Activated effector memory CD4-positive, alpha-beta T cell treated with Interleukin-2 at 50 U/mL for 16 hours (primary cell): ENCODE data around the gene JMJD7.
A peak's percentile ranks its signal among the peaks of the same experiment; 100 is the strongest.

Source experiments
- DNase-seq: peaks from one replicate; pipeline ENCODE4 v3.0.0-alpha.2; 2020

The JMJD7 gene

DNA sequence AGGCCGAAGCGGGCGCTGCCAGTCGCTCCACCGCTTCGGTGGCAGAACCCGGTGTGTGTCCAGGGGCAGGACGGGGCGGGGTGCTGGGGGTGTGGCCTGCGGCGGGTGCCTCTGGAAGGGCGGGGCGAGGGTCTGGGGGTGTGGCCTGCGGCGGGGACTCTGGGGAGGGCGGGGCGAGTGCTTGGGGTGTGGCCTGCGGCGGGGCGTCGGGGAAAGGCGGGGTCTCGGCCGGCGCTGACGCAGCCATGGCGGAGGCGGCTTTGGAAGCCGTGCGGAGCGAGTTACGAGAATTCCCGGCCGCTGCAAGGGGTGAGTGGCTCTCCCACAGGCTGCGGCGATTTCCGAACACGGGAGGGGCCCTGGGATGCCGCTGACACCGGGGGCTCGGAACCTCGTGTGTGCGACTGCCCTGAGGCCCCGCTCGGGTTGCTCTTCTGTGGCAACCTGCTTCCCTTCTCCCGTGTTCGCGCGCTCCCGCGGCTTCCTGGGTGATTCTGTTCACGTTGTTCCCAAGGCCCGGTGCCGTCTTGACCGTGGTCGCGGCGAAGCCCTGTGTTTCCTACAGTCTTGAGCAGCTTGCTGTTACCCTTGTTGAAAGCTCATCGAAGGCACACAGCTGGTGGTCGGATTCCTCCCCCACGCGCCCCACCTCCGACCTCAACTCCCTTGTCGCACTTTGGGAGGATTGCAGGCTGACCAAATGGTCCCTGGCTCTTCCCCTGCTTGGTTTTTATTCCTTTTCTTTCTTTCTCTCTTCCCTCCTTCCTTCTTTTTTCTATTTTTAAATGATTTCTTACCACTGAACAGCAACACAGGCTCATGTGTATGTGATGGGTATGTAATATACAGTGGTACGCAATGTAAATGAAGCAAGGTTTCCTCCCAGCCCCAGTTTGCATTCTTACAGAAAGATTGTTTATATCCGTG lies at the start of gene JMJD7:
Gene JMJD7 (plus strand): TSS at position 213 of the 927 bp plus-strand sequence. CDS start 33 bp downstream, at position 246.
- peak; percentile 91 for DNase-seq

DNA sequence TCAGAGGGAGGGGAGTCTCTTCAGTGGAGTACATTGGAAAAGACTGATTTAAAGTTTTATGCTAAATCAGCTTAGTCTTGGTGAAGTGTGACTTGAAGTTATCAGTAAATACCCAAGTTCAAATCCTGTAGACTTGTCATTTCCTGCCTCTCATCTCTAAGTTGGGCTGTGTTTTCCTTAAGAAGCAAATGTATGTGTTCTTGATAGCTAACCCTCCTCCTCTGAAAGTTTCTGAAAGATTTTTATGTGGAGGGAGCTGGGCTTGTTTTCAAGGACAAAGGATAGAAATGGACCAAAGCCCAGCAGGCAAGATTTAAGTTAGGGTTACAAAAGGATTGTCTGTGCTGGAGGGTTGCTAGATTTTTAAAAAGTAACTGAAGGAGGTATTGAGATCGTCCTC lies 49.4 kb upstream of the JMJD7 start:
- DNase-seq: no peak

DNA sequence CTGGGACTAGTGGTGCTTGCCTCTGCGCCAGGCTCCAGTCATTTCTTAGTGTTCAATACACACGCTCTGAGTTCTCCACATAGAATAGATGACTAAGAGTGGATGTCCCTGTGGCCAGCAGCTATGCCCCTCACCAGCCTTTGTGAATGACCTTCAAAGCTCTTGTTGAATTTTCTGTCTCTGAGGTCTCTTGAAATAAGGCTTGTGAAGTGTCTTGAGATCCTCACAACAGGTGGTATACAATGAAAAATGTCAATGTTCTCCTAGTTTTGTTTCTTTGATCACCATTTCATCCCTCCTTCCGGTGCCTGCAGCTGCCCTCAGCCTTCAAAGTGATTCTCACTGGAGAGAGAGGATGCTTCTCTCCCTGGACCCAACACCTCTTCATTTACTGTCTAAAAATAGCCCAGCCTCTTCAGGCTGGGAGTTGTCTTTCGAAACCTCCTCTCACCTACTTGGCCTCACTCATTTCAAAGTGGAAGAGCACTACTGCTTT lies 48.2 kb upstream of the JMJD7 start:
- DNase-seq: no peak

DNA sequence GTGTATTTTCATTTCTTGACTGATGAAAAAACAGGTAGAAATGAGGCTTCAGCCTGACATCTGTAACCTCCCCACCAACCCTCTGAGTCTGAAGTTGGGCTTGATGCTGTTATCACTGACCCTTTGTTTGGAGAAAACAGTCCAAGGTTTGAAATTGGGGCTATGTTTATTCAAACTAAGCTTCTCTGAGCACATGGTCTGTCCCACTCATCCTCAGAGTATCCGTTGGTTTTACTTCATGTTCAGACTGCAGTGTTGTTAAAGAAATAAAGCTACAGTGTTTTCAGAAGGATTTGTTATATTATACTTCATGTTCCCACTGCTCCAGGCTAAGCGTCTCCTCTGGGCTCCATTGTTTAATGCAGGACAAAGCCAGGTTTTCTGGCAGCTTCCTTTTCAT lies 47.6 kb upstream of the JMJD7 start:
- DNase-seq: no peak

DNA sequence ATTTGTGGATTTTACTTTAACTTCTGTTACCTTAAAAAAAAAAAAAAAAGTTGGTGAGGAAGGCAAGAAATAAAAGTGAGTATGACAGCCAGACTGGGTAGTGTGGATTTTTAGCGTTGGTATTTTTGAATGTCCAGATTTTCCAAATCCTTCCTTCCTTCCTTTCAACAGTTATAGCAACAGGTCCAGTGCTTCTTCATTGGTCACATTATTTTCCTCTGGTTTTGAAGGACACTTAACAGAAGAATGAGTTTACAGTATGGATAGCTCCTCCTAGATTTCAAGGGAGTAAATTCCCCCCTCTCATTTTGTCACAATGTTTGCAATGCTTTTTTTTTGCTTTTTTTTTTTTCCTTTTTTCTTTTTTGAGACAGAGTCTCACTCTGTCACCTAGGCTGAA lies 47.2 kb upstream of the JMJD7 start:
- DNase-seq: no peak

DNA sequence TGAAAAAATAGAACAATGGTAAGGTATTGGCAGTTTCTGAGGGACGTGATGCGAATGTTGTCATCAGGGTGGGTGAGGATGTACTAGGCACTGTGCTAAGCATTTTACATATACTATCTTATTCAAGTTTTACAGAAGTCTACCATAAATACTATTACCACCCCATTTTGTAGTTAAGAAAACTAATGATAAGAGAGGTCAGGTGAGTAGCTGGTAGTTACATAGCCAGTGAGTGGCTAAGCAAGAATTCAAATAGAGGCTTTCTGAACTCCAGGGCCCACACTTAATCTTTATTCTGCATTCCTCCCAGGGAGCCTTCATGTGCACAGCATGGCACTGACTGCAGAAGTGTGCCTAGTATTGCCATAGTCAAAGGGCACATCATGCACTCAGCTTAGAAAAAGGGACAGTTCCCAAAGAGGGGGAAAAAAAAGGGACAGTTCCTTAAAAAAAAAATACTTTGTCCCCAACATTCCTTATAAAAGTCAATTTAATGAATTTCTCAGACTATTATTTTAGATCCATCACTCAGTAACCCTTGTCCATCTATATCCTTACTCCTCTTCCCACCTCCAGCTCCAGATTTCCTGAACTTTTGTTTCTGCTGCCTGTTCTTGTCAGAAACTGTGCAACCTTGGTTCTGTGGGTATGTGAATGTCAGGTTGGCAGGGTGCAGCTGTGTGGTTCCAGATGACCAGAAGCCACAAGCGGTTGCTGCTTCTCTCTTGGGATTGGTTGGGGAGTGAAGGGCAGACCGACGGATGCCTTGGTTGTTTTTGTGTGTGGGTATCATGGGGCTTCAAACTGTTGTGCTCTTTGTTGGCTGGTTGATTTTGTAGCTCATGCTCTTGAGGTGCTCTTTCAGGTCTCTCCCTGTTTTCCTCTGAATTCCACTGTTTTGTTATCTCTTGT lies 45.3 kb upstream of the JMJD7 start:
- DNase-seq: no peak

DNA sequence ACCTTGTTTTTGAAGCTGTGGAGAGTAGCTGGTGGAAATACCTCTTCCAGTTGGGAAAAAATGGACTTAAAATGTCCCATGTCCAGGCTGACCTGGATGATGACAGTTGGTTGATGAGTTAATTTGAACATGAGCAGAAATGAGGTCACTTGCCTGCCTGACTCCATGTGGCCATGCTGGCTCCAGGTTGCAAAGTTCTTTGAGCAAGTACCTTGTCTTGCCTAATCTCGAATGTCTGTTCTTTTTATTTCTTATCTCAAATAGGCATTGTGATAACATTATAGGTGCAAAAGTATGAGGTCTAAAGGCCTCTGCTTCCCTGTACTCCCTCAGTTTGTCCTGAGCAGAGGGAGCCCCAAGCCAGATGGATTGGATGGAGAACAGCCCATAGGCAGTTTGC lies 44.6 kb upstream of the JMJD7 start:
- no peak for DNase-seq

DNA sequence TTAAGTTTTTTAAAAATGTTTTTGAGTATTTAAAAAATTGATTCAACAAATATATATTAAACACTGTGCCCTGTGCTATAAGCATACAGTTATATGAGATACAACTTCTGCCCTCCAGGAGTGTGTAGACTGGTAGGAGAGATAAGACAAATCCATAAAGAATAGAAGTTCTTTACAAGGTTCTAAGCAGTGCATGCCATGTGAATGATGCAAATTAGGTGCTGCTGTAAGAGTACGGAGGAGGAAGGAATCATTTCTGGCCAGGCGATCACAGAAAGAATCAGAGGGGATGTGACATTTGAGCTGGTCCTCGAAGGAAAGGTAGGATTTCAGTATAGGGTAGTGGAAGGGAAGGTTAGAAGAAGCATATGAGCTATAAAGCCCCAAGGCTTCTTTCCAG lies 39.6 kb upstream of the JMJD7 start:
- DNase-seq: no peak

DNA sequence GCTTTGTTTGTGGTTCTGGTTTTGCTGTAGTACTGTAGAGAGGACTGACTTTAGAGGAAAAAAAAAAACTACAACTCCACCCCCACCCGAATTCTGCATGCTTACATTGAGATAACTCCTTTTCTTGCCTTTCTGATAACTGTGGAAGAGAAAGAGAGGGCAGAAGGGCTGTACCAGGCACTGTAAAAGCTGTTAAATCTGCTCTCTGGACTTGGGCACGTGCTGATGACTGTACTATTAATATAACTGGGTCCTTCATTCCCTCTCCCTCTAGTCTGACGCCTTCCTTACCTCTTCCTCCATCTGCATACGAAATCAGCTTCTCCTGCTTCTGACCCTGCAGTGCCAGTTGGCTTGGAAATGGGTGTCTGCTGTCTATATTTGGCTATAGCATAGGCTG lies 38.7 kb upstream of the JMJD7 start:
- no peak for DNase-seq

DNA sequence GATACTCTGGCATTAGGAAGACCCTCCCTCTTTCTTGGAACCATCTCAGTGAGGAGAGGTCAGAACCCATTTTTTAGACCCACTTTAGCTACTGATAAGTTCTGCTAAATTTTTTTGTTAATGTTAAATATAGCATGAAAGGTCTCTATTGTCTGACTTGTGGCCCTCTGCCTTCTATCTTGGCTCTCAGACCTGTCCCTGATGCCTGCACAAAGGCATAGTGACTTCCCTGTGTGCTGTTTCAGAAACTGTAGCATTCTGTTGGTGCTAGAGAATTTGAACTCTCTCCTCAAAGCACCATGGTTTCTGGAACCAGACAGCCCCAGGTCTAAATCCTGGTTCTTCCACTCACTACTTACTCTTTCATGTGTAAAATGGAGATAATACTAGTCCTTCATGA lies 38.2 kb upstream of the JMJD7 start:
- DNase-seq: no peak

DNA sequence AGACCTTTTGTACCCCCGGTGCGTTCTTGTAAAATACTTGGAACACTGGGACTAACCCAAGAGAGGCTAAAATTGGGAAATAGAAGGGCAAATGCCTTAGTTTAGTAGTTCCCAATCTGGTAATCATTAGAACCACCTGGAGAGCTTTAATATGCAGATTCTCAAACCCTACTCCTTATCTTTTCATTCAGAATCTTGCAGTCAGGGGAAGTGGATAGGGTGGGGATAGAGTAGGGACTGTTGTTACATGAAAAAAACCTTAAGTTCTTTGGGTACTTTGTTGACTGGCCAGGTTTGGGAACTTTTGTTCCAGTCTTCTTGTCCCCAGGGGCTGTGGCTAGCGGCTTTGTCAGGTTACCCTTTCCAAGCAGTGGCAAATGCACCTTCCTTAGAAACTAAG lies 37.7 kb upstream of the JMJD7 start:
- no peak for DNase-seq

DNA sequence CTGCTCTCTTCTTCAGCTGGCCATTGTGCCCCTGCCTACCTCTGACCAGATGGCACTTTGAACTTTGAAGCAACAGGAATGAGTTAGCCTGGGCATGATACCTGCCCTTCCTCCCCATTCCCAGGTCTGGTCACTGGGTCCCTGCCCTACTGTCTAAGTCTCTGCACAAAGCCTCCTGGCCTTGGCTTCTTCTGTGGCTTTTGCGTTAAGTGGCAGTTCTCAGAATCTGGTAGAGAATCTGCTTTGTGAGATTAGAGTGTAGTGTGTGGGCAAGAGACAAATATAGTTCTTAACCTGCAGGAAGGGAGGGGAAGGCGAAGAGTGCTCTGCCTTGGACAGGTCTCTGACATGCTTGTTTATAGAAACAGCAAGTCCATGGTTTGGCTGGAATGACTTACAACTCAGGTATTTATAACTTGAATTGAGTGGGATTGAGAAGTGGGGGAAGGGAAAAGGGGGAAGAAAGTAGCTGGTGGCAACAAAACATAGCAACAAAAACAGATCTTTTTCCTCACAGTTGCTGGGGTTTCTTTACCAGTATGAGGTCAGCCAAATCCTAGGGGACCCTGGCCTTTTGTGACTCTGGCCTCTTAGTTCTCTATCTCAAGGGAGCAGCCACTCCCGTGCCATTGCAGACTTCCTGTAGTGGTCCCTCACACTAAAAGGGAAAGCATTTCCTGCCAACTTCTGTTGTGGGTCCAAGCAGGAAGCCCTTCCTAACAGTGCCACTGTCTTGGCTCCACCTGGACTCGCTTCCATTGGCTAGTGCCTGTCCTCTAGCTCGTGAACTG lies 36.9 kb upstream of the JMJD7 start:
- no peak for DNase-seq

DNA sequence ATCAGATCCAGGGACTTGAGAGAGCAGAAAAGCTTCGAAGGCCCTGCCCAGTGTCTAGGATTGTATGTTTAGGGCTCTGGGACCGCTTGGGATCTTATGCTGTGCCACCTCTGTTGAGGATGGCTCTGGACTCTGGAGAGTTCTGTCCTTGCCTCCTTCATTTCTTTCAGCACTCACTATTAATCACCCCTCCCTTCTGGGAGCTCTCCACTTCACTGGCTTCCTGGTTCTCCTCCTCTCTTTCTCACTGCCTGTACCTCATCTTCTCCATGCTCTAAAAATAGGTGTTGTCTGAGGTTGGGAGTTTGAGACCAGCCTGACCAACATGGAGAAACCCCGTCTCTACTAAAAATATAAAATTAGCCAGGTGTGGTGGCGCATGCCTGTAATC lies 36.4 kb upstream of the JMJD7 start:
- DNase-seq: no peak

DNA sequence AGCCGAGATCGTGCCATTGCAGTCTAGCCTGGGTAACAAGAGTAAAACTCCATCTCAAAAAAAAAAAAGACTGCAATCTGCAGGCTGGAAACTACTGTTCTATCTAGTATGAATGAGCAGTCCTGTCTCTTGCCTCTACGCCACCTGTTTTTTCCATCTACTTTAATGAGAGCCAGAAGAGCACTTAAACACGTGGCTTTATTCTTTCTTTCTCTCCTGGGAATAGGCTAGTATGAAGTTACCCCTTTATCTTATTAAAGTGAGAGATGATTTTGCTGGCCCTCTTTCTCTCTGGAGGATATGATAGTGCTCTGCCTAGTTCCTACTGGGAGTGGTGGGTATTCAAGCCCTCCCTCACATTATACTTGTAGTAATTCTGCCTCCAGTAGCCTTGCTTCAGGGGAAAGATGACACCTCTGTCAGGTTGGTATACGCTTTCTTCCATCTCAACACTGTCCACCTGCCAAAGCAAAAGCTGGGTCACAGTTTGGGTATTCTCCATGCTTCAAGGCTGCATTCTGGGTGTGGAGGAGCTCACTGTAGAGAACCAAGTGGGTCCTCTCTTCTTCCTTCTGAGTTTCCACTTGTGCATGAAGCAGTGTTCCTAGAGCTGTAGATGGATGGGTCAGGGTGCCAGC lies 35.8 kb upstream of the JMJD7 start:
- no peak for DNase-seq

DNA sequence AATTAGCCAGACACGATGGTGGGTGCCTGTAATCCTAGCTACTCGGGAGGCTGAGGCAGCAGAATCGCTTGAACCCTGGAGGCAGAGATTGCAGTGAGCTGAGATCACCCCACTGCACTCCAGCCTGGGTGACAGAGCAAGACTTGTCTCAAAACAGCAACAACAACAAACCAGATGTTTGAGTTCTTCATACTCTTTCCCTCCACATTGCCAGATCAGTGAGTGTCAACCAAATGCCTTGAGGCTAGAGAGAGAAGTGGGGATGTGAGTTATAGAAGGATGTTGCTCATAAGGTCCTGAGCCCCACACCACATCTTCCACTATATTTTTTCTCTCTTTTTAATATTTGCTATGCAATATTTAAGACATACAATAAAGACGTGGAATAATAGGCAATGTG lies 33.8 kb upstream of the JMJD7 start:
- no peak for DNase-seq

DNA sequence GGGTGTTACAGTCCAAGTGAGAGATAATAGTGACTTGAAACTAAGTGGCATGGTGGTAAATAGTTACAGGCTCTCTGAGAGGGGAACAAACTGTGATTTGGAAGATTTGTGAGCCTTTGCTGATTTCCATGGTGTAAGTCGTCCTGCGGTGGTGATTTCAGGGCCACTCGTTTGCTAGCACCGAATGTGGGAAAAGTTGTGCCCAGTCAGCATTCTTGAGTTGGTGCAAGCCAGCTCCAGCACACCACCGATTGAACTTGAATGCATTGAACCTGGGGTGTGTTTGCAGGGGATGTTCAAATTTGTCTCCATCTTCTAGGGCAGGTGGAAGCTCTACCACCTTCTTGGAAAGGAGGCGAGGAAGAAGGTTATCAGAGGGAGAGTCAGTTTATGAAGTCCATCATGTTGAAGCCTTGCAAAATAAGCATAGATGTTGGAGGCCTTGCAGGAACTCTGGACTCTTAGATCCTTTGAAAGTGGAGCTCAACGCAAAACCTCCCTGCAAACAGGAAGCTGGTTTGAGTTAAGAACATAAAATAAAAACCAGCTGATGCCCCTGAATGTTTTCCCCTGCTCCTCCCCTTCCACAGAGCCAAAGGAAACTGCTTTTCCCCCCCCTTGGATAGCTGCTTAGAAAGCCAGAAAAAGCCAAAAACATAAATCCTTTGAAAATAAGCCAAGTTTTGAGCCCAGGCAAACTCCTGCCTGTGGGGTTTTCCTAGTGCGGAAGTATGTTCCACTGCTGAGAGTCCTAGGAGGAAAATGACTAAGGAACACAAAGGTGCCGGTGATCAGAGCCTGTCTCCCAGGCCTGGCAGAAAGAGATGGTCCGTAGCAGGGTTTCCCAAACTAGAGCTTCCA lies 31.7 kb upstream of the JMJD7 start:
- DNase-seq: no peak

DNA sequence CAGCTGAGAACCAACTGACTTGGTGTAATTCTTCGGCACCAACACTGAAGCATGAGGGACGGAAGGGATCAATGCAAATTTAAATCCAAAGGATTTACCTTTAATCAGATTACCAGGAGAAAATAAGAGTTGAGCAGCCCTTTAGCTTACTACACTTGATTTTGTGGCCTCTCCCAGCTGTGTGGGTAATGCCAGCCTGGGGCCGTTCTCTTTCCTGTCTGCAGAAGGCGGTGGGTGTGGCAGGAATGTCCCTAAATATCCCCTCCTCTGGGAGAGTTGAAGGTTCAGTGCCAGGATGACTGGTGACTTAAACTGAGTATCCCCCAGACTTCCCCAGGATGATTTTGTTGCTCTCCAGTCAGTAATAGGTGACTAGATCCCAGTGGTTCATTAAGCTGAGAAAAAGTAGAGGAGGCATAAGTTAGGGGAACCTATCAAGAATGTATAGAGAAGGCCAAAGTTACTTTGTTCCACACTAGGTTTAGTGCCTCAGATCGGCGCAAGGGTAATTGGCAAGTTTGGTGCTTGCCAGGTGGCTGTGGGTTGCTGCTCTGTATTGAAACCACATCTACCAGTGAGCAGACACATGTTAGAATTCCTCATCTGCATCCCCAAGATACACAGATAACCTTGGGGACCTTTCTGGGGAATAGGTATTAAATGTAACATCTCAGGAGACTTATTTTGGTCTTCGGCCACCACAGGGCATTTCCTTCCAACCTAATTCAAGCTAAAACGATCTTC lies 30.5 kb upstream of the JMJD7 start:
- DNase-seq: no peak

DNA sequence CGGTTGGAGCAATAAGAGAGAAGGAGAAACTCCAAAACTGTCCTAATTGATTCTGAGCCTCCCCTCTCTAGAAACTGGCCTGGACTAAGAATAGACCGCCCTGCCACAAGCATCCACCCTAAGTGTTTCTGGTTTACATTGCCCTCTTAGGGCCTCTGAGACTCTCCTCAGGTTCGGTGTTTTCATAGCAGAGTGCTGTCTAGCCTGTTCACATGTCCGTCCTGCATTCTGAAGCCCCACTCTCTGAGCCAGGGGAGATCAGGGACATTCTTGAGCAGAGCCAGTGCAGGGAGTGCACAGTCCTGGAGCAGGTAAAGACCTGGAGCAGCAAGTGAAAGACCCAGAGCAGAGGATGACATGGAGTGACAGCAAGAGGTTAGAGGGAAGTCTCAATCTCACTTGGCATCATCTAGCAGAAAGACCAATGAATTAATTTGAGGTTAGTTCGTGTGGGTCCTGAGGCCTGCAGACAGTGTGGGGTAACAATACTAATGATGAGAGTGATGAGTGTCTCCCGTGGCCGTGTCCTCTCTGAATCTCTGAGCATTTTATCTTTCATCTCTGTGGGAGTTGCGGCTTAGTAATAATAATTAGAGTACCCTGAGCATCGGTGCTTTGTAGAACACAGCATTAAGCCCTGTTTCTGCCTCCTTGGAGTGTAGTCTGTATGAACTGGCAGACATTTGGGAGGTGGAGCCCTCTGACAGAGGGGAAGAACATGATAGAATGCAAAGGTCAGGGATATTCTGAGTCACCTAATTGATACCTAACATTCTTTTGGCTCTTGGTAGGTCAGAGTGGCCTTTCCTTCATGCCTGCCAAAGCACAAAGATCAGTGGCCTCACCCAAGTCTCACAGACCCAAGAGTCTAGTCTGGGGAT lies 29.0 kb upstream of the JMJD7 start:
- DNase-seq: no peak

DNA sequence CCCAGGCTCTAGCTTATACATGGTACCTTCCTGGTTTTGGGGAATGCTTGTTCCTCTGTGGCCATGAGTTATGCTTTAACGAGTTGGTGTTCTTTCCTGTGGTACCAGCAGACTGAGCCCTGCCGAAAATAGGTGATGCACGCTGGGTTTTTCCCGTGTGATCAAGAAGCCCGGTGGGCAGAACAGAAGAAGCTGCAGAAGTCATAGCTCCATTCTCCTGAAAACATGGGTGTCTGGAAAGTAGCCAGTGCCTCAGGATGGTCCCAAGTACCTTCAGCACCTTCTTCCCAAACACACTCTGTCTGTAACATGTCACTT lies 28.4 kb upstream of the JMJD7 start:
- no peak for DNase-seq

DNA sequence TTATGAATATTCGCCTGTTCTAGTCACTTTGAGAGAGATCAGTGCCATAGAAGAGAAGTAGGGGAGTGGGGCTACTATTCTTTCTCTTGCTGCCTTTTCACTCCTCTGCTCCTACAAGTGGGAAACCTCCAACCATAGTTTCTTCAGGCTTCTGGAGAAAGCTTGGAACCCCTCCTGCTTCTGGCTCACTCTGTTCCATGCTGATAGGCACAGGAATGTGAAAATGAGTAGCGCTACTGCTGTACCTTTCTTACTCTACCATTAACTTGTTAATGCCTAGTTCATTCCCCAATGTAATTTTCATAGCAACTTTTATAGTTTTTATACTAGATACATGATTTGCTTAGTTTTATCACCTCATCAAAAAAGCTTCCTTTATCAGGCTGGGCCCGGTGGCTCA lies 26.7 kb upstream of the JMJD7 start:
- DNase-seq: no peak
